Measurements from ENCODE around the gene MIPOL1. TPM values are rescaled to one million over a fixed set of nuclear protein-coding genes. Genes with fewer than 3 reads are reported as not detected.

Gene MIPOL1
- total and polyA plus RNA-seq, 7 donors = 0.77 to 5.6 (median 5.1) TPM

DNA sequence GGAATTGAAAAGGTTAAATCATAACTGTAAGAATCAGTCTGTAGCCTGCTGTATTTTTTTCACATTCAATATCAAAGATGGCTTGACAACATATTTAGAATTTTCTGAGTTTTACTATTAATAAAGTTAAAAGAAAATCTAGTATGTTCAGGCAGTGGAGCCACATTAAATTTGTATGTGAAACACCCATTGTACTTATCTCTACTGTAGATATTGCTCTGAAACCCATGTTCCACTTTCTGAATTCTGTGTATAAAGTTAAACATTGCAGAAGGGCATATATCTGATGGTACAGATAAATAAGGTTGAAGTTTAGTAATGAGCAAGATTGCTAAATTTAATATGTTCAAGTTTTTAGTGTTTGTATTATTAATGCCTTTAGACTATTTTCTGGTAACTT, 224.6 kb downstream of the MIPOL1 start:
- ATAC-seq = no peak
- H3K27me3 ChIP-seq (ENCODE audit: insufficient read depth in 3 of 3, low read length in 2 of 3) = no peaks in the 10 kb centered on the region
- H3K4me1 ChIP-seq = no peaks in the 10 kb centered on the region
- H3K27ac ChIP-seq = no peak overlapping the region
- no peaks in the 10 kb centered on the region for H3K9me3 ChIP-seq
- TF ChIP-seq, protein P1, sequence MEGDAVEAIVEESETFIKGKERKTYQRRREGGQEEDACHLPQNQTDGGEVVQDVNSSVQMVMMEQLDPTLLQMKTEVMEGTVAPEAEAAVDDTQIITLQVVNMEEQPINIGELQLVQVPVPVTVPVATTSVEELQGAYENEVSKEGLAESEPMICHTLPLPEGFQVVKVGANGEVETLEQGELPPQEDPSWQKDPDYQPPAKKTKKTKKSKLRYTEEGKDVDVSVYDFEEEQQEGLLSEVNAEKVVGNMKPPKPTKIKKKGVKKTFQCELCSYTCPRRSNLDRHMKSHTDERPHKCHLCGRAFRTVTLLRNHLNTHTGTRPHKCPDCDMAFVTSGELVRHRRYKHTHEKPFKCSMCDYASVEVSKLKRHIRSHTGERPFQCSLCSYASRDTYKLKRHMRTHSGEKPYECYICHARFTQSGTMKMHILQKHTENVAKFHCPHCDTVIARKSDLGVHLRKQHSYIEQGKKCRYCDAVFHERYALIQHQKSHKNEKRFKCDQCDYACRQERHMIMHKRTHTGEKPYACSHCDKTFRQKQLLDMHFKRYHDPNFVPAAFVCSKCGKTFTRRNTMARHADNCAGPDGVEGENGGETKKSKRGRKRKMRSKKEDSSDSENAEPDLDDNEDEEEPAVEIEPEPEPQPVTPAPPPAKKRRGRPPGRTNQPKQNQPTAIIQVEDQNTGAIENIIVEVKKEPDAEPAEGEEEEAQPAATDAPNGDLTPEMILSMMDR (IDR thresholded peaks at IDR 0.05) = no peak
- no peak for DNase-seq
- H3K36me3 ChIP-seq (ENCODE audit: insufficient read depth in 1 of 2, low read depth in 1 of 2) = no peaks in the 10 kb centered on the region
- H3K4me3 ChIP-seq = no peak overlapping the region
- intact Hi-C loops (cut with DNase I) = no loop called here

- DNase-seq (no peak), ATAC-seq (no peak)
- Histone ChIP-seq H3K27me3 (ENCODE audit: insufficient read depth in 3 of 3, low read length in 2 of 3) (no peaks in the 10 kb centered on the region), H3K9me3 (no peaks in the 10 kb centered on the region), H3K4me3 (no peak overlapping the region), H3K27ac (no peak overlapping the region), H3K36me3 (ENCODE audit: insufficient read depth in 1 of 2, low read depth in 1 of 2) (no peaks in the 10 kb centered on the region), H3K4me1 (no peaks in the 10 kb centered on the region)
- 56 to 61% (median 56%) methylated on average over 2 of the region's 2 CpGs for WGBS, 3 donors
- intact Hi-C loops (cut with DNase I) = no loop called here
- TF ChIP-seq, protein P1 (IDR thresholded peaks at IDR 0.05) = no peak
These were observed 225.0 kb downstream of the MIPOL1 start for GRCh38 chr14:37422748-37423147.

GRCh38 chr14:37428954-37429353, 231.2 kb downstream of the MIPOL1 start:
- Histone ChIP-seq H3K27me3 (ENCODE audit: insufficient read depth in 3 of 3, low read length in 2 of 3) (no peaks in the 10 kb centered on the region), H3K4me3 (no peak overlapping the region), H3K36me3 (ENCODE audit: insufficient read depth in 1 of 2, low read depth in 1 of 2) (no peaks in the 10 kb centered on the region), H3K27ac (no peak overlapping the region), H3K9me3 (no peaks in the 10 kb centered on the region), H3K4me1 (no peaks in the 10 kb centered on the region)
- WGBS, 3 donors = 93 to 96% (median 94%) methylated on average over 1 of the region's 1 CpG
- TF ChIP-seq, protein P1 (IDR thresholded peaks at IDR 0.05) = no peak
- DNase-seq = no peak
- no peak for ATAC-seq
- intact Hi-C loops (cut with DNase I) = no loop called here

DNA sequence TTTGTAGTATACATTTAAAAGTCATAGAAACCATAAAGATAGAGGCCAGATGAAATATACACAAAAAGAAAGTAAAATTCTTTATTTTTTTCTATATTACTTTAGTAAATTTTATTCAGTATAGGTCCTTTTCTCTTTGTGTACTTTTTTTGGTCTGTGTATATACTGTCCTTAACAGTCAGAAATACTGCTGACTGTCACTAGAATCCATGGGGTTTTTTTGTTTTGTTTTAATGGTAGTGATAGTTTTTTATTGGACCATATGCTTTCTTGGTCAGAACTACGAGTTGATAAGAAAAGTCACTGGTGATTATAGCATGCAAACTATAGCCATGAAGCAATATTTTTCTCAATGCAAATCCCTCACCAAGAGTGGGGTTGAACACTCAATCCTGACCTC, 231.9 kb downstream of the MIPOL1 start:
- ATAC-seq = no peak
- intact Hi-C loops (cut with DNase I) = no loop called here
- 71 to 80% (median 79%) methylated on average over 1 of the region's 1 CpG for WGBS, 3 donors

GRCh38 chr14:37434867-37435266, 237.1 kb downstream of the MIPOL1 start:
- H3K9me3 ChIP-seq = no peaks in the 10 kb centered on the region
- H3K4me3 ChIP-seq = no peak overlapping the region
- ATAC-seq = no peak
- H3K27me3 ChIP-seq (ENCODE audit: insufficient read depth in 3 of 3, low read length in 2 of 3) = no peaks in the 10 kb centered on the region
- no peak overlapping the region for H3K27ac ChIP-seq
- DNase-seq = no peak
- H3K36me3 ChIP-seq (ENCODE audit: insufficient read depth in 1 of 2, low read depth in 1 of 2) = no peaks in the 10 kb centered on the region
- TF ChIP-seq, protein P1 (IDR thresholded peaks at IDR 0.05) = no peak
- 87 to 100% (median 88%) methylated on average over 3 of the region's 3 CpGs for WGBS, 3 donors
- intact Hi-C loops (cut with DNase I) = no loop called here
- H3K4me1 ChIP-seq = no peaks in the 10 kb centered on the region

More for the DNA sequence above, 231.9 kb downstream of the MIPOL1 start:
- H3K36me3 ChIP-seq (ENCODE audit: insufficient read depth in 1 of 2, low read depth in 1 of 2) = no peaks in the 10 kb centered on the region
- no peak overlapping the region for H3K27ac ChIP-seq
- no peaks in the 10 kb centered on the region for H3K4me1 ChIP-seq
- H3K9me3 ChIP-seq = no peaks in the 10 kb centered on the region
- no peaks in the 10 kb centered on the region for H3K27me3 ChIP-seq (ENCODE audit: insufficient read depth in 3 of 3, low read length in 2 of 3)
- no peak for DNase-seq
- TF ChIP-seq, protein P1 (IDR thresholded peaks at IDR 0.05) = no peak
- H3K4me3 ChIP-seq = no peak overlapping the region

Measured in psoas muscle (tissue), 8 donors.